ENCODE results near the gene CKM. TPM values are rescaled to one million over a fixed set of nuclear protein-coding genes. Genes with fewer than 3 reads are reported as not detected.

The CKM gene
- total and polyA plus RNA-seq, 2 donors (not counting 3 experiments of a cell fraction or from before 2014, with no cell fraction given), result not detected

- CTCF ChIA-PET, result interaction anchor here (0.7 to 1.6 kb wide), 4 partner anchors 25 to 134 kb away, joined by 3 to 9 read pairs (median 3); no protein-coding TSS in a partner anchor
Measured at GRCh38 chr19:45333609-45334303, 11.1 kb upstream of the CKM start.

More at GRCh38 chr19:45333609-45334303, 11.1 kb upstream of the CKM start:
- Histone ChIP-seq H3K9me3 (replicated peaks; ENCODE audit: control insufficient read depth, insufficient read depth, low read length) (no peaks in the 10 kb centered on the region), H3K36me3 (ENCODE audit: control insufficient read depth in 2 of 2, extremely low read depth in 1 of 2, insufficient read depth in 2 of 2, low read length in 2 of 2) (no peaks in the 10 kb centered on the region), H3K79me2 (ENCODE audit: control insufficient read depth, insufficient read depth, low read length) (no peaks in the 10 kb centered on the region), H3K27ac (ENCODE audit: insufficient read depth, low read depth, low read length) (no peak overlapping the region), H3K9ac (replicated peaks; ENCODE audit: extremely low read depth, insufficient read depth, low read length) (no peak overlapping the region), H3K4me3 (replicated peaks in 1 of 3; ENCODE audit: insufficient read depth in 1 of 3, low read depth in 1 of 3, low read length in 3 of 3) (no peak overlapping the region), H3K4me2 (ENCODE audit: insufficient read depth, low read length) (no peak overlapping the region), H2AFZ (ENCODE audit: low read depth, low read length) (no peak overlapping the region), H4K20me1 (replicated peaks; ENCODE audit: control insufficient read depth, extremely low read depth, insufficient read depth, low read length) (no peaks in the 10 kb centered on the region), H3K4me1 (ENCODE audit: control insufficient read depth, extremely low read depth, insufficient read depth, low read length) (peaks cover 3% of the 10 kb centered on the region), H3K9me1 (replicated peaks; ENCODE audit: control insufficient read depth, extremely low read depth, insufficient read depth, low read length) (no peaks in the 10 kb centered on the region), H3K27me3 (ENCODE audit: control insufficient read depth in 2 of 2, insufficient read depth in 2 of 2, low read length in 2 of 2) (no peaks in the 10 kb centered on the region)
- BruUV-seq (replicated peaks), result no TSS peak
- intact Hi-C loops (cut with micrococcal nuclease), result no loop called here
- POLR2A ChIA-PET, result no interaction called here
- no peak for DNase-seq (ENCODE audit: low read depth, low spot score)
- no peak for FAIRE-seq
- TF ChIP-seq CTCF (IDR thresholded peaks at IDR 0.05; ENCODE audit: extremely low read depth in 1 of 2, insufficient read depth in 1 of 2, low read depth in 1 of 2, low read length in 2 of 2), result no peak
- TF ChIP-seq FOS (IDR thresholded peaks at IDR 0.05; ENCODE audit: borderline replicate concordance, insufficient read depth, low read length), result no peak
- no peak for TF ChIP-seq MYC (IDR thresholded peaks at IDR 0.05; ENCODE audit: low read depth, low read length)
- TF ChIP-seq GATA2 (IDR thresholded peaks at IDR 0.05; ENCODE audit: insufficient read depth, insufficient read length, low read depth, low read length), result no peak
- dilution Hi-C loops (cut with MboI; ENCODE audit: extremely low pct_ligation_motif_present, low sequenced_read_pairs), result no loop called here
